ENCODE results near the gene CELA2B.

- TF ChIP-seq GABPA (IDR thresholded peaks at IDR 0.05; ENCODE audit: low read depth) (no peak), FOSL2 (IDR thresholded peaks at IDR 0.05; ENCODE audit: borderline replicate concordance, low read depth) (no peak), MAX (IDR thresholded peaks at IDR 0.05; ENCODE audit: low read depth) (no peak), CTCF (IDR thresholded peaks at IDR 0.05) (no peak), REST (IDR thresholded peaks at IDR 0.05; ENCODE audit: low read depth, low read length) (no peak), FOXJ3 (CRISPR knock-in tag; IDR thresholded peaks at IDR 0.05) (no peak), EP300 (IDR thresholded peaks at IDR 0.05; ENCODE audit: borderline replicate concordance in 1 of 2, low read depth in 1 of 2, low read length in 1 of 2) (no peak), PBX3 (IDR thresholded peaks at IDR 0.05) (no peak), TAF1 (IDR thresholded peaks at IDR 0.05; ENCODE audit: borderline replicate concordance, low read depth, low read length) (no peak), NRF1 (IDR thresholded peaks at IDR 0.05; ENCODE audit: low read depth, low read length) (no peak), GATA2 (CRISPR knock-in tag; IDR thresholded peaks at IDR 0.05) (no peak), USF2 (IDR thresholded peaks at IDR 0.05; ENCODE audit: borderline replicate concordance, low read depth, low read length) (no peak), RAD21 (IDR thresholded peaks at IDR 0.05; ENCODE audit: low read length) (no peak)
Measured at GRCh38 chr1:15456313-15456954, 19.5 kb upstream of the CELA2B start, which contains the start of gene CELA2A.

Measured in SK-N-SH (cell line).